CD4-positive, alpha-beta T cell (primary cell): ENCODE measurements around the gene PRRC2B. TPM values are rescaled to one million over a fixed set of nuclear protein-coding genes. Genes with fewer than 3 reads are reported as not detected.

Source experiments
- ATAC-seq: fragments of 200-7000 bp; cut with Tn5 transposase; one replicate; pipeline ENCODE4 v1.10.0; 2022; ENCODE audit warnings: mild to moderate bottlenecking; ENCODE audit not compliant: poor library complexity
- CTCF ChIA-PET: fragments of 350-600 bp; sonication (Branson Sonifier 250); formaldehyde crosslinking; loops from one replicate; lab custom pipeline; 2021; ENCODE audit warnings: antibody characterized with exemption, inconsistent platforms; lab: Charles Lee
- POLR2A ChIA-PET: fragments of 350-600 bp; sonication (Branson Sonifier 250); formaldehyde crosslinking; loops from one replicate; lab custom pipeline; 2021; ENCODE audit warnings: antibody characterized with exemption, inconsistent platforms; lab: Charles Lee
- DNase-seq, 14 experiments: peaks; one replicate each; pipeline ENCODE4 v3.0.0-alpha.2; 2013 to 2020; ENCODE audit warnings: mixed read lengths in 2 of 14
- H3K27ac ChIP-seq, 2 donors: one replicate each; pipeline versions ENCODE4 v1.5.1 to v1.7.0; 2013; ENCODE audit warnings: low read length in 2 of 2, low read depth in 1 of 2, mild to moderate bottlenecking in 1 of 2
- H3K27me3 ChIP-seq, 2 experiments: 1 replicate in 1 of 2; 2 replicates in 1 of 2; pipeline versions ENCODE4 v1.6.1 to v1.7.0; 2013; ENCODE audit warnings: low read length in 2 of 2, control low read depth in 1 of 2, mild to moderate bottlenecking in 1 of 2, moderate library complexity in 1 of 2; ENCODE audit not compliant: insufficient read depth in 2 of 2, control insufficient read depth in 1 of 2
- H3K36me3 ChIP-seq: one replicate; pipeline ENCODE4 v1.6.1; 2013; ENCODE audit warnings: low read length, control low read depth; ENCODE audit not compliant: insufficient read depth
- H3K4me1 ChIP-seq: one replicate; pipeline ENCODE4 v1.6.1; 2013; ENCODE audit warnings: low read length, control low read depth; ENCODE audit not compliant: insufficient read depth
- H3K4me3 ChIP-seq: one replicate; pipeline ENCODE4 v1.5.1; 2013; ENCODE audit warnings: mild to moderate bottlenecking, low read length, moderate library complexity
- H3K9me3 ChIP-seq, 2 experiments: 1 replicate in 1 of 2; 2 replicates in 1 of 2; pipeline versions ENCODE4 v1.6.1 to v1.7.0; 2013; ENCODE audit warnings: low read length in 2 of 2, mild to moderate bottlenecking in 2 of 2, control low read depth in 1 of 2, moderate library complexity in 1 of 2; ENCODE audit not compliant: control insufficient read depth in 1 of 2, insufficient read depth in 1 of 2
- H3K27ac Mint-ChIP-seq: one replicate; pipeline ENCODE4 v1.8.0; 2020; ENCODE audit warnings: mixed read lengths
- H3K27me3 Mint-ChIP-seq: one replicate; pipeline ENCODE4 v1.8.0; 2021; ENCODE audit warnings: mixed read lengths
- H3K36me3 Mint-ChIP-seq: one replicate; pipeline ENCODE4 v1.8.0; 2021; ENCODE audit warnings: low read depth, mixed read lengths
- H3K4me1 Mint-ChIP-seq: one replicate; pipeline ENCODE4 v1.8.0; 2021; ENCODE audit warnings: low read depth, mixed read lengths
- H3K4me3 Mint-ChIP-seq: one replicate; pipeline ENCODE4 v1.8.0; 2020; ENCODE audit warnings: mild to moderate bottlenecking, mixed read lengths
- H3K9me3 Mint-ChIP-seq: one replicate; pipeline ENCODE4 v1.8.0; 2020; ENCODE audit warnings: mixed read lengths
- intact Hi-C, 2 experiments: fragments of 100-400 bp; cut with DNase I in 1 of 2; cut with micrococcal nuclease in 1 of 2; formaldehyde crosslinking; loops; one replicate each; pipeline versions ENCODE4 v1.15.1 to v1.9.0; 2023 to 2025; cut with DNase I, micrococcal nuclease
- total RNA-seq, 174 experiments: library from RNA in 2 of 174; stranded (reverse) in 2 of 174; gene quantifications; one replicate each; pipeline ENCODE4 v1.2.3 and lab custom pipeline; 2021 to 2026
- TF ChIP-seq, protein P1 (sequence below): fragments of 200-600 bp; IDR thresholded peaks from one replicate; pipeline ENCODE4 v1.8.0; 2022; ENCODE audit warnings: antibody characterized with exemption, mild to moderate bottlenecking

Gene PRRC2B
- total RNA-seq, 2 experiments from 2014 or later, result 256 to 268 TPM

DNA sequence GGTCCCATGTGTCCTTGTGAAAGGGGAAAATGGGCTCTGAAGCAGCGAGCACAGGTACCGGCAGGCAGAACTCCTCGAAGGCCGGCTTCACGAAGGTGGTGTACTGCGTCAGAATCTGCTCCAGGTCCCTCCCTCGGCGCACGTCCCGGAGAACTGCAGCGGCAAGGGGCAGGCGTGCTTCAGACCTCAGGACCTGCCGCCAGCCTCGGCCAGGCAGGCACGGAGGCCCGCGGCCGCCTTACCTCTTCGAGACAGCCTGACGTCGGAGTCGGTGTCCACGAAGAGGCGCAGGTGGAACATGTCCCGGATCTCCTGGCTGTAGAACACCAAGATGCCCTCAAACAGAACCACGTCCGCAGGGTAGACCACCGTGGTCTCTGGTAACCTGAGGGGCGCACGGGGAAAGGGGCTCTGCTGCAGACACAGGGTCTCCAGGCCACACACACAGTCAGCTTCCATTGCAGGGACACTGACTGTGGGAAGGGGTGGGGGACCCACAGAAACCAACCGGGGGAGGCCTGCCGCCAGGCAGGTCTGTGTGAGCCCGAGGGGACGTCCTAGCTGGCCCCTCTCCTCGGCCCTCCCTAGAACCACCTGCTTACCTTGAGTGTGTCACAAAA lies 135.1 kb downstream of the PRRC2B start:
- TF ChIP-seq, protein P1, sequence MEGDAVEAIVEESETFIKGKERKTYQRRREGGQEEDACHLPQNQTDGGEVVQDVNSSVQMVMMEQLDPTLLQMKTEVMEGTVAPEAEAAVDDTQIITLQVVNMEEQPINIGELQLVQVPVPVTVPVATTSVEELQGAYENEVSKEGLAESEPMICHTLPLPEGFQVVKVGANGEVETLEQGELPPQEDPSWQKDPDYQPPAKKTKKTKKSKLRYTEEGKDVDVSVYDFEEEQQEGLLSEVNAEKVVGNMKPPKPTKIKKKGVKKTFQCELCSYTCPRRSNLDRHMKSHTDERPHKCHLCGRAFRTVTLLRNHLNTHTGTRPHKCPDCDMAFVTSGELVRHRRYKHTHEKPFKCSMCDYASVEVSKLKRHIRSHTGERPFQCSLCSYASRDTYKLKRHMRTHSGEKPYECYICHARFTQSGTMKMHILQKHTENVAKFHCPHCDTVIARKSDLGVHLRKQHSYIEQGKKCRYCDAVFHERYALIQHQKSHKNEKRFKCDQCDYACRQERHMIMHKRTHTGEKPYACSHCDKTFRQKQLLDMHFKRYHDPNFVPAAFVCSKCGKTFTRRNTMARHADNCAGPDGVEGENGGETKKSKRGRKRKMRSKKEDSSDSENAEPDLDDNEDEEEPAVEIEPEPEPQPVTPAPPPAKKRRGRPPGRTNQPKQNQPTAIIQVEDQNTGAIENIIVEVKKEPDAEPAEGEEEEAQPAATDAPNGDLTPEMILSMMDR, result no peak
- no peaks in the 10 kb centered on the region for H3K9me3 Mint-ChIP-seq
- H3K36me3 ChIP-seq, result peaks cover 55% of the 10 kb centered on the region

DNA sequence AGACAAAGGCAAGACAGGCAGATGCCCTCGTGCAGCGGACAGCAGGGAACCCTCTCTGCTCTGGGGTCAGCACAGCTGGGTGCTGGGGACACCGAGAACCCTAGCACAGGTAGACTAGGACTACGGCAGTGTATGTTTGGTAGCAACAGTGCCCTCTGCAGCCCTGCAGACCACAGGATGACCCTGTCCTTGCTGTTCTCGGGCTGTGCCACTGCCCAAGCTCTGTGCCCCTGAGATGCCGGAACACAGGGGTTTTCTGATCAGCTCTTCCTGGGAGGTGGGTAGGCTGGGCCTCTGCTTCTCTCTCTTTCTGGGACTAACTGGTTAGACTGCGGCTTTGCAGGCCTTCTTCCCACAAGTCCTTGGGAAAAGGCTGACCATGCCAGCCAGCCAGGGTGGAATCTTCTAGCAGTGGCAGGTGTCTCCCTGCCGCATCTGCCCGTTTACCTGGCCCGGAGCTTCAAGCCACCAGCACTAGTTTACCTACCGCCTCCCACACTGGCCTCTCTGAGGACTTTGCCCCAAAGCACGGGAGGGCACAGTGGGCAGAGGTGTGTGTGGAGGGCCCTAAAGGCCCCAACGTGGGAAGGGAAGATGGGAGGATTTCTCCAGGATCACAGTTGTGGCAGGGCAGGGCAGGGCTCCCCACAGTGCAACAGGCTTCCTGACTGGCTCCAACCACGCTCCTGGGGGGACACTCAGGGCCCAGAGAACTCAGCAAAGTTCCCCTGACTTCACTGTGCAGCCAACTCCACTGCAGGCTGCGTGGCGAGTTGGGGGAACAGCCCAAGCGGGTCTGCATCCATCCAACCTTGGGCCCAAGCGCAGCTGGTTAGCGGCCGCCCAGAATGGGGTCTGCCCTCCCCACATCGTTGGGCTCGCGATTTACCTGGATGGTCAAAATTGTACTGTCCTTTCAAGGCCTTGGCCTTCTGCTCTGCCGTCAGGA lies 136.0 kb downstream of the PRRC2B start:
- H3K27ac Mint-ChIP-seq, result no peak overlapping the region
- peak overlapping the region; percentile 85 for H3K4me3 Mint-ChIP-seq
- H3K4me1 Mint-ChIP-seq, result peaks cover 33% of the 10 kb centered on the region
- Histone ChIP-seq H3K36me3 (peaks cover 47% of the 10 kb centered on the region), H3K27me3 (no peaks in the 10 kb centered on the region), H3K4me1 (peaks cover 31% of the 10 kb centered on the region), H3K27ac (peak overlapping the region in 1 of 2 donors; percentile 44), H3K9me3 (no peaks in the 10 kb centered on the region), H3K4me3 (peak overlapping the region; percentile 72)
- TF ChIP-seq, protein P1, result no peak
- H3K36me3 Mint-ChIP-seq, result peaks cover 33% of the 10 kb centered on the region
- intact Hi-C loops, result loop anchor here in 1 of 2 experiments (1.0 to 10.0 kb wide), 3 partner anchors 27 to 555 kb away; no protein-coding TSS in a partner anchor
- no peaks in the 10 kb centered on the region for H3K27me3 Mint-ChIP-seq
- DNase-seq (no peak), ATAC-seq (no peak)
- POLR2A ChIA-PET, result no interaction called here
- no peaks in the 10 kb centered on the region for H3K9me3 Mint-ChIP-seq
- CTCF ChIA-PET, result no interaction called here

More for the DNA sequence above, 135.1 kb downstream of the PRRC2B start:
- no peaks in the 10 kb centered on the region for H3K9me3 ChIP-seq
- H3K4me3 ChIP-seq, result no peak overlapping the region
- intact Hi-C loops, result no loop called here
- Mint-ChIP-seq H3K36me3 (peaks cover 41% of the 10 kb centered on the region), H3K4me3 (peak overlapping the region; percentile 78), H3K4me1 (peaks cover 24% of the 10 kb centered on the region), H3K27me3 (no peaks in the 10 kb centered on the region), H3K27ac (no peak overlapping the region)
- POLR2A ChIA-PET, result no interaction called here
- H3K27ac ChIP-seq, result no peak overlapping the region
- CTCF ChIA-PET, result no interaction called here
- DNase-seq, result no peak
- H3K4me1 ChIP-seq, result peaks cover 23% of the 10 kb centered on the region
- H3K27me3 ChIP-seq, result no peaks in the 10 kb centered on the region
- no peak for ATAC-seq

DNA sequence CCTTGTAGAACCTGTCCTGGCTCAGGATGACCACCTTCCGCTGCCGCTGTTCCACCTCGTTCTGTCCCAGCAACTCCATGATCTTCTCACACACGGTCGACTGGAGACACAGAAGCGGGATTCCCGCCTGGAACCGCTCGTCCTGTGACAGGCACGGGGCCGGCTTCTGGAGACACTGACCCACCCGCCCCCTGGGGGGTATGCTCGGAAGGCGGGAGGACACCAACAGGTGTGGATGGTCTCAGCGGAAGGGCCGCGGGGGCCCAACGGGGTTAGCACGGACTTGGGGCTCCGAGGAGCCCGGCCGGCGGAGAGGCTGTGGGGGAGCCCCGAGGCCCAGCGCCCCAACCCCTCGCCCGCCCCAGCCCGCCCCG lies 136.6 kb downstream of the PRRC2B start:
- intact Hi-C loops, result loop anchor here in 1 of 2 experiments (1.0 to 10.0 kb wide), 3 partner anchors 27 to 554 kb away; no protein-coding TSS in a partner anchor
- Histone ChIP-seq H3K27me3 (no peaks in the 10 kb centered on the region), H3K36me3 (peaks cover 43% of the 10 kb centered on the region), H3K27ac (peak overlapping the region in 1 of 2 donors; percentile 44), H3K9me3 (no peaks in the 10 kb centered on the region), H3K4me1 (peaks cover 38% of the 10 kb centered on the region), H3K4me3 (peak overlapping the region; percentile 72)
- peak; percentile 19 for ATAC-seq
- TF ChIP-seq, protein P1, result no peak
- H3K4me3 Mint-ChIP-seq, result peak overlapping the region; percentile 66
- peak in 2 of 14 experiments; percentile 22 to 52 for DNase-seq
- H3K27me3 Mint-ChIP-seq, result no peaks in the 10 kb centered on the region
- ChIA-PET POLR2A (interaction anchor here (1.0 kb wide), 2 partner anchors 30 to 55 kb away, joined by 3 to 4 read pairs; no protein-coding TSS in a partner anchor), CTCF (no interaction called here)
- no peaks in the 10 kb centered on the region for H3K9me3 Mint-ChIP-seq
- H3K27ac Mint-ChIP-seq, result no peak overlapping the region
- H3K36me3 Mint-ChIP-seq, result peaks cover 26% of the 10 kb centered on the region
- peaks cover 40% of the 10 kb centered on the region for H3K4me1 Mint-ChIP-seq
